Smooth muscle cell (in vitro differentiated cells): ENCODE measurements around the gene TMEM190. TPM values are rescaled to one million over a fixed set of nuclear protein-coding genes. Genes with fewer than 3 reads are reported as not detected.

Experiments used
- DNase-seq: peaks from one replicate; lab custom pipeline; 2025; ENCODE audit not compliant: unreplicated experiment; lab: John Stamatoyannopoulos, UW
- H2AFZ ChIP-seq: fragments of 200-600 bp; sonication (generic); 2 replicates; pipeline ENCODE4 v1.6.0; 2016; ENCODE audit warnings: antibody characterized with exemption, low read depth, mild to moderate bottlenecking
- H3F3A ChIP-seq: fragments of 200-600 bp; sonication (generic); 2 replicates; pipeline ENCODE4 v1.6.0; 2017; ENCODE audit warnings: antibody characterized with exemption, low read depth
- H3K27ac ChIP-seq: fragments of 200-600 bp; sonication (generic); 2 replicates; pipeline ENCODE4 v1.5.1; 2016; ENCODE audit warnings: low read depth, mild to moderate bottlenecking
- H3K27me3 ChIP-seq: fragments of 200-600 bp; sonication (generic); 2 replicates; pipeline ENCODE4 v1.6.1; 2016; ENCODE audit warnings: low read depth, mild to moderate bottlenecking
- H3K36me3 ChIP-seq: fragments of 200-600 bp; sonication (generic); 2 replicates; pipeline ENCODE4 v1.5.1; 2016; ENCODE audit warnings: low read depth
- H3K4me1 ChIP-seq: fragments of 200-600 bp; sonication (generic); 2 replicates; pipeline ENCODE4 v1.5.1; 2016; ENCODE audit warnings: low read depth
- H3K4me2 ChIP-seq: fragments of 200-600 bp; sonication (generic); 2 replicates; pipeline ENCODE4 v1.6.0; 2016; ENCODE audit warnings: mild to moderate bottlenecking
- H3K4me3 ChIP-seq: fragments of 200-600 bp; sonication (generic); 2 replicates; pipeline ENCODE4 v1.5.1; 2016; ENCODE audit warnings: mild to moderate bottlenecking
- H3K79me2 ChIP-seq: fragments of 200-600 bp; sonication (generic); 2 replicates; pipeline ENCODE4 v1.6.0; 2016; ENCODE audit warnings: low read depth, mild to moderate bottlenecking
- H3K9ac ChIP-seq: fragments of 200-600 bp; sonication (generic); 2 replicates; pipeline ENCODE4 v1.6.0; 2016; ENCODE audit warnings: low read depth
- H3K9me3 ChIP-seq: fragments of 200-600 bp; sonication (generic); replicated peaks from 2 replicates; pipeline ENCODE4 v1.5.1; 2016; ENCODE audit warnings: low read depth
- H4K20me1 ChIP-seq: fragments of 200-600 bp; sonication (generic); 2 replicates; pipeline ENCODE4 v1.6.0; 2016; ENCODE audit warnings: low read depth
- WGBS: methylation state at CpG from one replicate; pipeline ENCODE4 v1.1.7; 2016; ENCODE audit warnings: low lambda C conversion rate; 5-methylcytosine and 5-hydroxymethylcytosine counted together
- polyA plus RNA-seq: library from polyadenylated mRNA; unstranded; fragments of >200 nt; fragmentation: Nextera tagmentation; extraction: Ambion mirVana; gene quantifications from 2 replicates; pipeline ENCODE4 v1.2.1, GENCODE V29; 2016
- total RNA-seq: library from RNA; depleted of rRNA; stranded (reverse); fragments of >200 nt; gene quantifications from 2 replicates; pipeline ENCODE4 v1.2.3, GENCODE V29; 2014
- TF ChIP-seq, protein P1 (sequence below): fragments of 200-600 bp; sonication (generic); IDR thresholded peaks from 2 replicates; pipeline ENCODE4 v1.5.1; 2017; ENCODE audit warnings: borderline replicate concordance, mild to moderate bottlenecking, antibody characterized with exemption; ENCODE audit not compliant: insufficient read depth, poor library complexity, severe bottlenecking

Gene TMEM190
- total and polyA plus RNA-seq, 2 experiments from 2014 or later = 8.2 TPM; not detected in 1

DNA sequence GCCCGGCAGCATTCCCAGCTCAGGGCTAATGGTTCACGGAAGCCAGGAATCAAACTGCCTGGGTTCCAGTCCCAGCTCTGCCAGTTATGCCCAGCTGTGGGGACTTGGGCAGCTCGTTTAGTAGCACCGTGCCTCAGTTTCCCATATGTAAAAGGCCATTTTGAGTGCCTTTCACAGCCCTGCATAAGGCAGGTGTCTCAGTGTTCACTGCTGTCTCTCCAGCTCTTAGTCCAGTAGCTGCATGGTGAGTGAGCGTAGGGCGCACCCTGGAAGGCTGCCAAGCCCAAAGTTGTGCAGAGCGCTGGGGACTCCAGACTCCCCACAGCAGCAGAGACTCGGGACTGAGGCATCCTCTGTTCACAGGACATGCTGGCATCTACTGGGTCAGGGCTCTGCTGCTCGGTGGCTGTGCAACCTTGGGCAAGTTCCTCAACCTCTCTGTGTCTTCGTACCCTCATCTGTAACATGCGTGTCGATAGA is 14.6 kb downstream of the TMEM190 start:
- Histone ChIP-seq H3K4me2 (no peak overlapping the region), H3K79me2 (peaks cover 42% of the 10 kb centered on the region), H3K9ac (no peak overlapping the region), H3K4me3 (no peak overlapping the region), H3K27me3 (no peaks in the 10 kb centered on the region), H3K4me1 (peaks cover 16% of the 10 kb centered on the region), H3K9me3 (no peaks in the 10 kb centered on the region), H2AFZ (no peak overlapping the region), H3K27ac (no peak overlapping the region), H3K36me3 (no peaks in the 10 kb centered on the region), H4K20me1 (peaks cover 71% of the 10 kb centered on the region), H3F3A (no peaks in the 10 kb centered on the region)
- 91% methylated on average over 12 of the region's 12 CpGs for WGBS
- no peak for DNase-seq
- TF ChIP-seq, protein P1, sequence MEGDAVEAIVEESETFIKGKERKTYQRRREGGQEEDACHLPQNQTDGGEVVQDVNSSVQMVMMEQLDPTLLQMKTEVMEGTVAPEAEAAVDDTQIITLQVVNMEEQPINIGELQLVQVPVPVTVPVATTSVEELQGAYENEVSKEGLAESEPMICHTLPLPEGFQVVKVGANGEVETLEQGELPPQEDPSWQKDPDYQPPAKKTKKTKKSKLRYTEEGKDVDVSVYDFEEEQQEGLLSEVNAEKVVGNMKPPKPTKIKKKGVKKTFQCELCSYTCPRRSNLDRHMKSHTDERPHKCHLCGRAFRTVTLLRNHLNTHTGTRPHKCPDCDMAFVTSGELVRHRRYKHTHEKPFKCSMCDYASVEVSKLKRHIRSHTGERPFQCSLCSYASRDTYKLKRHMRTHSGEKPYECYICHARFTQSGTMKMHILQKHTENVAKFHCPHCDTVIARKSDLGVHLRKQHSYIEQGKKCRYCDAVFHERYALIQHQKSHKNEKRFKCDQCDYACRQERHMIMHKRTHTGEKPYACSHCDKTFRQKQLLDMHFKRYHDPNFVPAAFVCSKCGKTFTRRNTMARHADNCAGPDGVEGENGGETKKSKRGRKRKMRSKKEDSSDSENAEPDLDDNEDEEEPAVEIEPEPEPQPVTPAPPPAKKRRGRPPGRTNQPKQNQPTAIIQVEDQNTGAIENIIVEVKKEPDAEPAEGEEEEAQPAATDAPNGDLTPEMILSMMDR = no peak

DNA sequence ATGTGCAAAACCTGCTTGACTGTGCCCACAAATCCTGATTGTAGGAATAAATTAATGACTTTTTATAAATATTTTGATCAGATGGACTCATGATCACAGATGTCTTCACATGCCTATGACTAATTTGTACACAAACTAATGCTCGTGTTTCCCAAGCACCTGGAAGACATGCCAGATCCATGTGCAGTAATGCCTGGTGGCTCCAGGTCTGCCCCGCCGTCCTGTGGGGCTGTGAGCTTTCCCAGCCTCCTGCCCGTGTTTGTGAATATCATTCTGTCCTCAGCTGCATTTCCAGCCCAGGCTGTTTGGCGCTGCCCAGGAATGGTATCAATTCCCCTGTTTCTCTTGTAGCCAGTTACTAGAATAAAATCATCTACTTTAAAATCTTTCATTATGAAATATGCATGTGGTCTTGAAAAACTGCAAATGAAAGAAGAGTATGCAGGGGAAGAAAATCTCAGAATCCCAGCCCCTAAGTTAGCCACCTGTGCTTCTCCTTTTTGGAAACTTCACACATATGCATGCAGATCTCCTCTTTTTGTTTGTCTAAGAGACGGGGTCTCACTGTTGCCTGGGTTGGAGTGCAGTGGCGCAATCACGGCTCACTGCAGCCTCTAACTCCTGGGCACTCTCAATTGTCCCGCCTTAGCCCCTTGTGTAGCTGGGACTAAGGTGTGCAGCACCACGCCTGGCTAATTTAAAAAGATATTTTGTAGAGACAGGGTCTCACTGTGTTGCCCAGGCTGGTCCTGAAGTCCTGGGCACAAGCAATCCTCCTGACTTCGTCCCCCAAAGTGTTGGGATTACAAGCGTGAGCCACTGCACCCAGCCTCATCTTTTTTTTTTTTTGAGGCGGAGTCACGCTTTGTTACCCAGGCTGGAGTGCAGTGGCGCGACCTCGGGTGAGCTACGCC is 15.3 kb downstream of the TMEM190 start:
- WGBS = 61% methylated on average over 18 of the region's 18 CpGs
- Histone ChIP-seq H3K9me3 (no peaks in the 10 kb centered on the region), H3F3A (no peaks in the 10 kb centered on the region), H3K9ac (no peak overlapping the region), H3K27ac (no peak overlapping the region), H3K36me3 (no peaks in the 10 kb centered on the region), H3K4me2 (no peak overlapping the region), H3K4me3 (no peak overlapping the region), H3K27me3 (no peaks in the 10 kb centered on the region), H3K4me1 (peaks cover 12% of the 10 kb centered on the region), H2AFZ (no peak overlapping the region), H3K79me2 (peaks cover 35% of the 10 kb centered on the region), H4K20me1 (peaks cover 64% of the 10 kb centered on the region)
- no peak for DNase-seq
- TF ChIP-seq, protein P1 = no peak

DNA sequence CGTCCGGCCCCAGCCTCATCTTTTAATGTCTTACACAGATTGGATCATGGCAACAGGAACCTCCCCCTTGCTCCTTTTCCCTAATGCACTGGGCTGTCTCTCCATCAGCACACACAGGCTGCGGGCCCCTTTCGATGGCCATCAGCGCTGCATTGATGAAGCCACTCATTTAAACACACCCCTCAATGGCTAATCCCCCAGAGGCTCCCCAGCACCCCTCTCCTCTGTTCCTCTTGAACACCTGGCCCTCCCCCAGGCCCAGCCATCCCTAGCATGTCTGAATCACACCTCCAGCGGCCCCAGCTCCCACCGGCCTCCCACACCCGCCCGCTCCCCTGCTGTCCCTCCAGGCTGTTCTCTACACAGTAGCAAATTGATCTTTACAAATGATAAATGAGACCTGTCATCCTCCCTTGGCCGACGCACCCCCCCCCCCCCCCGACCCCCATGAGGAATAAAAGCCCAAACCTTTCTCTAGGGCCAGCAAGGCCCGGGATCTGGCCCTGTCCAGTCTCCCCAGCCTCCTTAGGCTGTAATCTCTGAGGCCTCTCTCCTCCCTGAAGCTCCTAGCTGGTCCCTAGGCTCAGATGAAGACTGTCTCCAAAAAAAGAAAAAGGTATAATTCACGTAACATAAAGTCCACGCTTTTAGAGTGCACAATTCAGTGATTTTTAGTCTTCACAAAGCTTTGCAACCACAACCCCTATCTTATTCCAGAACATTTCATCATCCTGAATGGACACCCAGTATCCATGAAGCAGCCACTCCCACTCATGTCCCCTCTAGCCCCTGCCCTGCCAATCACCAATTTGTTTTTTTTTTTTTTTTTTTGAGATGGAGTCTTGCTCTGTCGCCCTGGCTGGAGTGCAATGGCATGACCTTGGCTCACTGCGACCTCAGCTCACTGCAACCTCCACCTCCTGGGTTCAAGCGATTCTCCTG is 16.5 kb downstream of the TMEM190 start:
- H4K20me1 ChIP-seq = peaks cover 52% of the 10 kb centered on the region
- TF ChIP-seq, protein P1 = no peak
- no peak for DNase-seq

More for the DNA sequence above, 16.5 kb downstream of the TMEM190 start:
- Histone ChIP-seq H3K9me3 (no peaks in the 10 kb centered on the region), H3K27ac (no peak overlapping the region), H3K27me3 (no peaks in the 10 kb centered on the region), H3K4me1 (peaks cover 4% of the 10 kb centered on the region), H3K36me3 (no peaks in the 10 kb centered on the region), H3F3A (no peaks in the 10 kb centered on the region), H2AFZ (no peak overlapping the region), H3K9ac (no peak overlapping the region), H3K4me2 (no peak overlapping the region), H3K4me3 (no peak overlapping the region), H3K79me2 (peaks cover 24% of the 10 kb centered on the region)
- whole genome bisulfite sequencing = 55% methylated on average over 15 of the region's 18 CpGs
